ENCODE results near the gene USP9Y.

DNA sequence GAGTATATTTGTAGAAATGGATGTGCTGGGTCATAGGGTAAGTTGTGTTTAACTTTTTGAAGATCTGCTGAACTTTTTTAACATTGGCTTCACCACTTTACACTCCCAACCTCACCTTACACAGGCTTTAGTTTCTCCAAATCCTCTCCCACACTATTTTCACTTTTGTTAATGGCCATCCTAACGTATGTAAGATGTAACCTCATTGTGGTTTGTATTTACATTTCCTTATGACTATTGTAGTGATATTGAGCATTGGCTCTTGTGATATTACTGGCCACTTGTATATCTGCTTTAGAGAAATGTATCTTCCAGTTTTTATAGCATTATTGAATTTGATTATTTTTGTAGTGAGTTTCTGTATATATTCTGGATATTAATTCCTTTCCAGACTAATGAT lies 93.0 kb downstream of the USP9Y start:
- TF ChIP-seq, protein P1, sequence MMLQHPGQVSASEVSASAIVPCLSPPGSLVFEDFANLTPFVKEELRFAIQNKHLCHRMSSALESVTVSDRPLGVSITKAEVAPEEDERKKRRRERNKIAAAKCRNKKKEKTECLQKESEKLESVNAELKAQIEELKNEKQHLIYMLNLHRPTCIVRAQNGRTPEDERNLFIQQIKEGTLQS (CRISPR knock-in tag; conservative IDR thresholded peaks at IDR 0.05) = no peak
- TF ChIP-seq, protein P2, sequence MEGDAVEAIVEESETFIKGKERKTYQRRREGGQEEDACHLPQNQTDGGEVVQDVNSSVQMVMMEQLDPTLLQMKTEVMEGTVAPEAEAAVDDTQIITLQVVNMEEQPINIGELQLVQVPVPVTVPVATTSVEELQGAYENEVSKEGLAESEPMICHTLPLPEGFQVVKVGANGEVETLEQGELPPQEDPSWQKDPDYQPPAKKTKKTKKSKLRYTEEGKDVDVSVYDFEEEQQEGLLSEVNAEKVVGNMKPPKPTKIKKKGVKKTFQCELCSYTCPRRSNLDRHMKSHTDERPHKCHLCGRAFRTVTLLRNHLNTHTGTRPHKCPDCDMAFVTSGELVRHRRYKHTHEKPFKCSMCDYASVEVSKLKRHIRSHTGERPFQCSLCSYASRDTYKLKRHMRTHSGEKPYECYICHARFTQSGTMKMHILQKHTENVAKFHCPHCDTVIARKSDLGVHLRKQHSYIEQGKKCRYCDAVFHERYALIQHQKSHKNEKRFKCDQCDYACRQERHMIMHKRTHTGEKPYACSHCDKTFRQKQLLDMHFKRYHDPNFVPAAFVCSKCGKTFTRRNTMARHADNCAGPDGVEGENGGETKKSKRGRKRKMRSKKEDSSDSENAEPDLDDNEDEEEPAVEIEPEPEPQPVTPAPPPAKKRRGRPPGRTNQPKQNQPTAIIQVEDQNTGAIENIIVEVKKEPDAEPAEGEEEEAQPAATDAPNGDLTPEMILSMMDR (IDR thresholded peaks at IDR 0.05) = no peak
- no peak for TF ChIP-seq ESRRA (CRISPR knock-in tag; IDR thresholded peaks at IDR 0.05; ENCODE audit: borderline replicate concordance)
- TF ChIP-seq GABPB1 (CRISPR knock-in tag; IDR thresholded peaks at IDR 0.05) = no peak
- TF ChIP-seq CREB1 (CRISPR knock-in tag; IDR thresholded peaks at IDR 0.05) = no peak
- TF ChIP-seq, protein P3, sequence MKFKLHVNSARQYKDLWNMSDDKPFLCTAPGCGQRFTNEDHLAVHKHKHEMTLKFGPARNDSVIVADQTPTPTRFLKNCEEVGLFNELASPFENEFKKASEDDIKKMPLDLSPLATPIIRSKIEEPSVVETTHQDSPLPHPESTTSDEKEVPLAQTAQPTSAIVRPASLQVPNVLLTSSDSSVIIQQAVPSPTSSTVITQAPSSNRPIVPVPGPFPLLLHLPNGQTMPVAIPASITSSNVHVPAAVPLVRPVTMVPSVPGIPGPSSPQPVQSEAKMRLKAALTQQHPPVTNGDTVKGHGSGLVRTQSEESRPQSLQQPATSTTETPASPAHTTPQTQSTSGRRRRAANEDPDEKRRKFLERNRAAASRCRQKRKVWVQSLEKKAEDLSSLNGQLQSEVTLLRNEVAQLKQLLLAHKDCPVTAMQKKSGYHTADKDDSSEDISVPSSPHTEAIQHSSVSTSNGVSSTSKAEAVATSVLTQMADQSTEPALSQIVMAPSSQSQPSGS (CRISPR knock-in tag; IDR thresholded peaks at IDR 0.05; ENCODE audit: borderline replicate concordance, low read depth) = no peak
- no peak for TF ChIP-seq NR1H2 (CRISPR knock-in tag; IDR thresholded peaks at IDR 0.05)
- TF ChIP-seq ZSCAN18 (CRISPR knock-in tag; IDR thresholded peaks at IDR 0.05) = no peak
- no peak for TF ChIP-seq MAX (CRISPR knock-in tag; IDR thresholded peaks at IDR 0.05)
- TF ChIP-seq FOXP1 (CRISPR knock-in tag; IDR thresholded peaks at IDR 0.05; ENCODE audit: borderline replicate concordance) = no peak
- TF ChIP-seq FOXJ3 (CRISPR knock-in tag; IDR thresholded peaks at IDR 0.05; ENCODE audit: borderline replicate concordance) = no peak
- TF ChIP-seq NFYB (CRISPR knock-in tag; conservative IDR thresholded peaks at IDR 0.05; ENCODE audit: low read depth) = no peak
- TF ChIP-seq TEAD4 (CRISPR knock-in tag; IDR thresholded peaks at IDR 0.05) = no peak
- TF ChIP-seq, protein P4, sequence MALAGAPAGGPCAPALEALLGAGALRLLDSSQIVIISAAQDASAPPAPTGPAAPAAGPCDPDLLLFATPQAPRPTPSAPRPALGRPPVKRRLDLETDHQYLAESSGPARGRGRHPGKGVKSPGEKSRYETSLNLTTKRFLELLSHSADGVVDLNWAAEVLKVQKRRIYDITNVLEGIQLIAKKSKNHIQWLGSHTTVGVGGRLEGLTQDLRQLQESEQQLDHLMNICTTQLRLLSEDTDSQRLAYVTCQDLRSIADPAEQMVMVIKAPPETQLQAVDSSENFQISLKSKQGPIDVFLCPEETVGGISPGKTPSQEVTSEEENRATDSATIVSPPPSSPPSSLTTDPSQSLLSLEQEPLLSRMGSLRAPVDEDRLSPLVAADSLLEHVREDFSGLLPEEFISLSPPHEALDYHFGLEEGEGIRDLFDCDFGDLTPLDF (CRISPR knock-in tag; IDR thresholded peaks at IDR 0.05) = no peak
